Loucy (cell line): ENCODE data around the gene AK4.

ENCODE experiments used
- H2AFZ ChIP-seq: fragments of 200-600 bp; sonication (generic); 2 replicates; pipeline ENCODE4 v1.6.0; 2016; ENCODE audit warnings: antibody characterized with exemption, mild to moderate bottlenecking, low read length, moderate library complexity
- H3F3A ChIP-seq: fragments of 200-600 bp; 2 replicates; pipeline ENCODE4 v1.6.0; 2016; ENCODE audit warnings: antibody characterized with exemption, low read depth, mild to moderate bottlenecking
- H3K27me3 ChIP-seq: fragments of 200-600 bp; sonication (generic); 2 replicates; pipeline ENCODE4 v1.6.1; 2014; ENCODE audit warnings: low read length, mild to moderate bottlenecking; ENCODE audit not compliant: insufficient read depth, poor library complexity, severe bottlenecking
- H3K36me3 ChIP-seq: fragments of 200-600 bp; sonication (generic); 2 replicates; pipeline ENCODE4 v1.6.1; 2016; ENCODE audit warnings: low read length; ENCODE audit not compliant: insufficient read depth
- H3K4me1 ChIP-seq: fragments of 200-600 bp; sonication (generic); 2 replicates; pipeline ENCODE4 v1.5.1; 2014; ENCODE audit warnings: low read length, mild to moderate bottlenecking; ENCODE audit not compliant: insufficient read depth, poor library complexity, severe bottlenecking
- H3K4me2 ChIP-seq: fragments of 200-600 bp; sonication (generic); 2 replicates; pipeline ENCODE4 v1.6.0; 2014; ENCODE audit warnings: antibody characterized with exemption, low read length, low read depth, mild to moderate bottlenecking; ENCODE audit not compliant: poor library complexity, severe bottlenecking
- H3K4me3 ChIP-seq: fragments of 200-600 bp; sonication (generic); 2 replicates; pipeline ENCODE4 v1.5.1; 2014; ENCODE audit warnings: low read length, mild to moderate bottlenecking, mixed read lengths; ENCODE audit not compliant: poor library complexity, severe bottlenecking
- H3K79me2 ChIP-seq: fragments of 200-600 bp; sonication (generic); 2 replicates; pipeline ENCODE4 v1.6.1; 2014; ENCODE audit warnings: low read length; ENCODE audit not compliant: insufficient read depth
- H3K9ac ChIP-seq: fragments of 200-600 bp; sonication (generic); 2 replicates; pipeline ENCODE4 v1.6.0; 2014; ENCODE audit warnings: mild to moderate bottlenecking, low read depth, low read length, moderate library complexity; ENCODE audit not compliant: poor library complexity, severe bottlenecking
- H3K9me2 ChIP-seq: fragments of 200-600 bp; sonication (generic); replicated peaks from 2 replicates; pipeline ENCODE4 v1.6.1; 2016; ENCODE audit warnings: low read depth, low read length, mixed read lengths
- H3K9me3 ChIP-seq: fragments of 200-600 bp; sonication (generic); 2 replicates; pipeline ENCODE4 v1.6.1; 2014; ENCODE audit warnings: mild to moderate bottlenecking, antibody characterized with exemption, low read length, low read depth; ENCODE audit not compliant: insufficient read depth
- H4K20me1 ChIP-seq: fragments of 200-600 bp; sonication (generic); 2 replicates; pipeline ENCODE4 v1.6.0; 2014; ENCODE audit warnings: antibody characterized with exemption, low read length, mild to moderate bottlenecking; ENCODE audit not compliant: insufficient read depth, poor library complexity, severe bottlenecking
- CTCF ChIP-seq: fragments of 200-600 bp; sonication (generic); conservative IDR thresholded peaks from 2 replicates; pipeline ENCODE4 v1.5.1; 2014; ENCODE audit warnings: mild to moderate bottlenecking, antibody characterized with exemption, low read length
- EZH2phosphoT487 ChIP-seq: fragments of 200-600 bp; IDR thresholded peaks from 2 replicates; pipeline ENCODE4 v1.6.1; 2018; ENCODE audit warnings: antibody characterized with exemption, mild to moderate bottlenecking, moderate library complexity, borderline replicate concordance

AK4 gene

GRCh38 chr1:65180977-65181376, 33.0 kb downstream of the AK4 start:
- TF ChIP-seq EZH2phosphoT487 = no peak
- Histone ChIP-seq H3K4me2 (no peak overlapping the region), H3K79me2 (peaks cover 99% of the 10 kb centered on the region), H2AFZ (no peak overlapping the region), H3K9ac (no peak overlapping the region), H3K4me3 (no peak overlapping the region), H3K36me3 (peaks cover 14% of the 10 kb centered on the region; the same call in 1 of the 2 replicates), H3K27me3 (no peaks in the 10 kb centered on the region), H4K20me1 (peaks cover 67% of the 10 kb centered on the region), H3K9me2 (no peaks in the 10 kb centered on the region), H3K9me3 (no peaks in the 10 kb centered on the region), H3K4me1 (peaks cover 7% of the 10 kb centered on the region), H3F3A (no peaks in the 10 kb centered on the region)

GRCh38 chr1:65182658-65183268, 34.8 kb downstream of the AK4 start:
- Histone ChIP-seq H3K9me3 (no peaks in the 10 kb centered on the region), H3K4me1 (peaks cover 3% of the 10 kb centered on the region), H3K36me3 (peaks cover 14% of the 10 kb centered on the region; the same call in 1 of the 2 replicates), H3K4me2 (no peak overlapping the region), H2AFZ (no peak overlapping the region), H3K9me2 (no peaks in the 10 kb centered on the region), H3K4me3 (no peak overlapping the region), H3F3A (no peaks in the 10 kb centered on the region), H3K27me3 (no peaks in the 10 kb centered on the region), H3K79me2 (peaks cover 99% of the 10 kb centered on the region), H4K20me1 (peaks cover 60% of the 10 kb centered on the region), H3K9ac (no peak overlapping the region)
- TF ChIP-seq EZH2phosphoT487 = no peak
- TF ChIP-seq CTCF = no peak

GRCh38 chr1:65189576-65190115, 41.6 kb downstream of the AK4 start:
- peaks cover 34% of the 10 kb centered on the region for H4K20me1 ChIP-seq
- no peaks in the 10 kb centered on the region for H3F3A ChIP-seq
- H3K9me3 ChIP-seq = no peaks in the 10 kb centered on the region
- H3K79me2 ChIP-seq = peaks cover 94% of the 10 kb centered on the region
- H3K27me3 ChIP-seq = no peaks in the 10 kb centered on the region
- no peak overlapping the region for H3K4me3 ChIP-seq
- no peak overlapping the region for H3K9ac ChIP-seq
- H3K4me1 ChIP-seq = peaks cover under 1% of the 10 kb centered on the region
- TF ChIP-seq CTCF = no peak
- no peak for TF ChIP-seq EZH2phosphoT487
- peaks cover 44% of the 10 kb centered on the region for H3K36me3 ChIP-seq
- H2AFZ ChIP-seq = no peak overlapping the region
- no peak overlapping the region for H3K4me2 ChIP-seq
- no peaks in the 10 kb centered on the region for H3K9me2 ChIP-seq

- H3K9ac ChIP-seq = no peak overlapping the region
- H2AFZ ChIP-seq = no peak overlapping the region
- peaks cover 33% of the 10 kb centered on the region for H4K20me1 ChIP-seq
- H3K4me1 ChIP-seq = no peaks in the 10 kb centered on the region
- no peaks in the 10 kb centered on the region for H3F3A ChIP-seq
- TF ChIP-seq CTCF (no peak), EZH2phosphoT487 (no peak)
- H3K36me3 ChIP-seq = peaks cover 42% of the 10 kb centered on the region
- H3K27me3 ChIP-seq = no peaks in the 10 kb centered on the region
- H3K79me2 ChIP-seq = peaks cover 93% of the 10 kb centered on the region
- H3K9me2 ChIP-seq = no peaks in the 10 kb centered on the region
- H3K4me2 ChIP-seq = no peak overlapping the region
- H3K9me3 ChIP-seq = no peaks in the 10 kb centered on the region
- no peak overlapping the region for H3K4me3 ChIP-seq
Measured at GRCh38 chr1:65190229-65190628, 42.2 kb downstream of the AK4 start.
